Hematopoietic multipotent progenitor cell treated with erythropoietin and hydrocortisone succinate and interleukin-3 and kit ligand, for 6 days (in vitro differentiated cells): ENCODE results near the gene WDR93.
A peak's percentile ranks its signal among the peaks of the same experiment; 100 is the strongest.

Experiments used
- DNase-seq: peaks from one replicate; pipeline ENCODE4 v3.0.0-alpha.2; 2015

The WDR93 gene

DNA sequence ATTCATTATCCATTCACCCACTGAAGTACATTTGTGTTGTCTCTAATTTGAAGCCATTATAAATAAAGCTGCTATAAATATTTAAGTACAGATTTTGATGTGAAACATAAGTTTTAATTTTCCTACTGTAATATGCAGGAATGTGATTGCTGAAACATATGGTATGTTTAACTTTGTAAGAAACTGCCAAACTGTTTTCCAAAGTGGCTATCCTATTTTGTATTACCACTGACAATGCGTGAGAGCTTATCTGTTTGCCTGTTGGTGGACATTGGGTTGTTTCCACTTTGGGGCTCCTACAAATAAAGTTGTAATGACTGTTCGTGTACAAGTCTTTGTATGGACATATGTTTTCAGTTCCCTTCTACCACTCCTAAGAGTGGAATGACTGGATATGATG, 2.5 kb downstream of the WDR93 start:
- DNase-seq = no peak

DNA sequence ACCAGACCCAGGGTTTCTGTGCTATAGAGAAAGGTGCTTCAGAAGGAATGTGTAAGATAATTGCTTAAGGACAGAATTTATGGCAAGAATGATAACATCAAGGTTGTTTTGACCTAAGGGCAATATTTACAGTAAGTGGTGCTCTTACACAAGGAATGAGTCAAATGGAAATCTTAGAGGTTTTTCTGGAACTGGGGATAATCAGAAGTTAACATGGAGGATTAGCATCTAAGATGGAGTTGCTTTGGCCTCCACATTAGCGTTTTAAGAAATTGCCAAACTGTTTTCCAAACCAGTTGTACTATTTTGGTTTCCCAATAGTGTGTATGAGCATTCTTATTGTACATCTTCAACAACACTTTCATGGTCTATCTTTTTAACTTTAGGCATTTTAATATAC, 3.1 kb downstream of the WDR93 start:
- no peak for DNase-seq

DNA sequence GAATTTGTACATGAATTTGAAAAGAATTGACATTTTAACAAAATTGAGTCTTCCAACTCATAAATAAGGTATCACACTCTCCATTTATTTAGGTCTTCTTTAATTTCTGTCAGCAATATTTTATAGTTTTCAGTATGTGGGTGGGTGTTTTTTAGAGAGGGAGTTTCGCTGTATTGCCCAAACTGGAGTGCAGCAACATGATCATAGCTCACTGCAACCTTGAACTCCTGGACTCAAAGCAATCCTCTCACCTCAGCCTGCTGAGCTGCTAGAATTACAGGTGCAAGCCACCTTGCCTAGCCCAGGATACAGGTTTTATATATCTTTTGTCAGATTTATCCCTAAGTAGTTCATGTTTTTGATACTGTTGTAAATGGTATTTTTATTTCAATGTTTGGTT, 4.6 kb downstream of the WDR93 start:
- DNase-seq = no peak

DNA sequence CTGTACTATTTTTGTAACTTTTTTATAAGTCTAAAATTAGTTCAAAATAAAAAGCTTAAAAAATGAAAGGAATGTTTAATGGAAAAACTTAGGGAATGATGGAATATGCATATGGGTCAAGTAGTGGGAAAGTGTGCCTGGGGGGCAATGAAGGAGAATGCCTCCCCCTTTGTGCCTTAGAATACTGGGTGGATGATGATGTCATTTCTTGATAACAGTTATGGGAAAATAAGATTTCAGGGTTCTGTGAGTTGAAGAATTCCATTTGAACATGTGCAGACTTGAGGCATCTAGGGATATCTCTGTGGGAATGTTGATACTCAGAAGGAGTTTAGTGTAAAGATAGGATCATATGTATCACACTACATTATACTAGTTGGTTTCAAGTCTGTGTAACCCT, 13.8 kb downstream of the WDR93 start:
- no peak for DNase-seq

DNA sequence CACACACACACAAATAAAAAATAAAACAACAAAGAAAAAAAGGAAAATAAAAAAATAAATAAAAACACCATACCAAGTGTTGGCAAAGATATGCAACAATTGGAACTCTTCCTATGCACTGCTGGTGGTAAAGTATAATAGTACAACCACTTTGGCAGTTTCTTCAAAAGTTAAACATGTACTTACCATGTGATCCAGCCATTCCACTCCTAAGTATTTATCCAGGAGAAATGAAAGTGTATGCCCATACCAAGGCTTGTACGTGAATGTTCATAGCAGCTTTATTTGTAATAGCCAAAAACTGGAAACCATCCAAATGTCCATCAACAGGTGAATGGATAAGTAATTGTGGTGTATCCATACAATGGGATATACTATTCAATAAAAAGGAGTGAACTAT, 17.0 kb downstream of the WDR93 start:
- DNase-seq = no peak

DNA sequence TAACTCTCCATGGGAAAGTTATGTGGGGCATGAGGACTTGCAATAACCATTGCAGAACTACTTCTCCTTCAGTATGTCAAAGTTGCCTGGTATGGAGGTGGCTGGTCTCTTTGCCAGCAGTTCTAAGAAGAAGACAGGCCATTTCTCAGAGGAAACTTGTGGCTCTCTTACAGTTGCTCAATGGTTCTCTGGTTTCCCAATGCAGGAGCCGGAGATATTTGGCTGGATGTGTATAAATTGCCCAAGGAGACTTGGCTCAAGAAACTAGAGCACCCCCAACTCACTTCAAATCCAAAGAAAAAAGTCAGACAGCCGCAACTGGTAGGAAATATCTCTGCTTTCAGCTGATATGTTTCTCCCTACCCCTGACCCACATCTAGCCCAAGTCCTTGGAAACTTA, 24.2 kb downstream of the WDR93 start:
- DNase-seq = peak; percentile 29

DNA sequence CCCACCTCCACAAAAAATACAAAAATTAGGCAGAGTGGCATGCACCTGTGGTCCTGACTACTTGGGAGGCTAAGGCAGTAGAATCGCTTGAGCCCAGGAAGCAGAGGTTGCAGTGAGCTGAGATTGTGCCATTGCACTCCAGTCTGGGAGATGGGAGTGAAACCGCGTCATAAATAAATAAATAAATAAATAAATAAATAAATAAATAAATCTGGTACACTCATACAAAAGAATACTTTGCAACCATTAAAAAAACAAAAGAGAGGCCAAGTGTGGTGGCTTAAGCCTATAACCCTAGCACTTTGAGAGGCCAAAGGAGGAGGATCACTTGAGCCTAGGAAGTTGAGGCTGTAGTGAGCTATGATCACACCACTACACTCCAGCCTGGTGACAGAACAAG, 32.4 kb downstream of the WDR93 start:
- no peak for DNase-seq

DNA sequence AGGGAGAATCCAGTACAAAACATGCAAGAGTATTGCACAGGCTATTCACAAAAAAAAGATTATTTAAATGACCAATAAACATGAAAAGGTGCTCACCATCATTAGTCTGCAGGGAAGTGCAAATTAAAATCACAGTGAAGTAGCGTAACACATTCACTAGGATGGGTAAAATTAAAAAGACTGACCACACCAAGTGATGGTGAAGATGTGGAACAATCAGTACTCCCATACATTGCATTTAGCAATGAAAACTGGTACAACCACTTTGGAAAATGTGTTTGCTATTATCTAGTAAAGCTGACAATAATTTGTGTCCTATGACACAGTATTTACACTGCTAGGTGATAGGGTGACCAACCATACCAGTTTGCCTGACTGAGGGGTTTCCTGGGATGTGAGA, 34.0 kb downstream of the WDR93 start:
- DNase-seq = no peak

DNA sequence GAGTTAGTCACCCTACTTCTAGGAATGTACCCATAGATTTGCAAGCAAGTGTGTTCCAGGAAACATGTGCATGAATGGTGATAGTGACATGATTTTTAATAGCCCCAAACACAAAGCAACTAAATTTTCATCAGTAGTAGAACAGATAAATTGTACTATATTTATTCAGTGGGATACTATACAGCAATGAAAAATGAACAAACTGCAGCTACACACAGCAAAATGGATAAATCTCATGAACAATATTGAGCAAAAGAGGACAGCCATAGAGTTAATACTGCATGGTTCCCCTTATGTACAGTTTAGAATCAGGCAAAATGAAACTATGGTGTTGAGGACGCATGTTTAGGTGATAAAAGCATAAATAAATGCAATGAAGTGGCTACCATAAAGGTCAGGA, 34.5 kb downstream of the WDR93 start:
- no peak for DNase-seq

DNA sequence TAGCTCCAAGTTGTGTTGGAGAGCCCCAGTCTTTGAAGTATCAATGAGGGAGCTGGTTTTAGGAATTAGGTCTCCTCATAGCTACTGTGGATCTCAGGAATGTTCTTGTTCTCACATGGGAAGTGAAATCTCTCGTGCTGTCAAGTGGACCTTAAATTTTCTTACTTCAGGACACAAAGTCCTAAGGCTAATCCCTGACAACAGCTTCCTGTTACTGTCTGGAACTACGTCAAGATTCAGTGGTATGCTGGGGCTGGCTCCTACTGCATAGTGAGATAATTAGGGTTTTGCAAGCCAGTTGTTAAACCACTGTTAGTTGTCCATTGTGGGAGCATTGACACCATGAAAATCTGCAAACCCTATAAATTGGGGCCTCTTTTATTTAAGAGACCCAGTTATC, 37.6 kb downstream of the WDR93 start:
- no peak for DNase-seq

DNA sequence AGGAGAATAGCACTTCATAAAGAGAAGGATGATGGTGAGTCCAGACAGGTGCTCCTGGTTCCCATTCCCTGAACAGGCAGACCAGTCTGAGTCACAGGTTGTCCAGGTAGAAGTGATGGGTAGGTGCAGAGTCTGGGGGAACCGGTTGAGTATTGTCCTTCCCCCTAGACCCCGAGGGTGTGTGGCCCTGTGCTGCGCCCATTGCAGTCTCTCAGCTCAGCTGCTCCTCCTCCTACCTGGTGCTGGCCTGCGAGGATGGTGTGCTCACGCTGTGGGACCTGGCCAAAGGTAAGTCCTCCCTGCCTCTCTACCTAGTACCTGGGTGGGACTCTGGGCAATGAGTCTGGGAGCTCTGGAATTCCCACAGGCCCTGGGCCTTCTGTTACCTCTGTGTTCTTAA, 40.7 kb downstream of the WDR93 start:
- no peak for DNase-seq

DNA sequence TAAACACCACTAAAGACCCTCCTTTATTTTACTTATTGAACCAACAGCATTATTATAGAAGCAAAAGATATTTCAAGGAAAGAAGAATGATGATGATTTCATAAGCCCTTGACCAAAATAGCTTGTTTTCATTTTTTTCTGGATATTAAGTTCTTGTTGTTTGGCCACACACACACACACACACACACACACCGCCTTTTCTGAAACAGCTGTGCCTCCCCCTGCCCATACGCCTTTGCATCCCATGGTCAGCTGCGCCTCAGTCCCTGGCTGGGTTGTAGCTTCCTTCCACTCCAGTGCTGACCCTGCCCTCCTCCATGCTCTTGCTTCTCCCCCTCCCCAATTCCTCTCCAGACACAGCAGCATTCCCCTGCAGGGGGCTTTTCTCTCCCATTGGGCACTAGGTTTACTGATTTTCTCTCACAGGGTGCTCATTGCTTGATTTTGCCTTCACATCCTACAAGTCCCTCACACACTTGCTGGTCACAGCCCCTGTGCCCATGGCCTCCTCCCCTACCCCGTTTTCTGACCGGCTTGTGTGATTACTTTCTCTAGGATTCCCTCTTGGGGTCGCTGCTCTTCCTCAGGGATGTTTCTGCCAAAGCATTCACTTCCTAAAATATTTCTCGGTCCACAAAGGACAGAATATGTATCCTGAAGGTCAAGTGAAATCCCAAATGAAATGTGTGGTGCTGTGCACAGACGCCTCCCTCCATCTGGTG, 42.0 kb downstream of the WDR93 start:
- no peak for DNase-seq

DNA sequence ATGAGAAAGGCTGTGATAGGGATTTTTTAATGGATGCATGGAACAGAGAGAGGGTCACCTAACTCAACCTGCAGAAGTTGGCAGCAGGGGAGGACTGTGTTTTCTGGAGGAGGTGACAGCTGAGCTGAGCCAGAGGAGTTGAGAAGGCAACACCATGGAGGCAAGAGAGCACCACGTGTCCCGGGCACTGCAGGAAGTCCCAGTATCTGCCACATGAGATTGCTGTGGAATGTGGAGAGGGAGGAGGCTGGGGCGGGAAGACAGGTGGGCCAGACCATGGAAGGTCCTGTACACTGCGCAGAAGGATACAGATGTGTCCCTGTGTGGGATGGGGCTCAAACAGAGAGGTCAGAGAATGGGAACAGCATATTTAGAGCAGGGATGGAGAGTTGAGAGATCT, 45.2 kb downstream of the WDR93 start:
- DNase-seq = no peak

DNA sequence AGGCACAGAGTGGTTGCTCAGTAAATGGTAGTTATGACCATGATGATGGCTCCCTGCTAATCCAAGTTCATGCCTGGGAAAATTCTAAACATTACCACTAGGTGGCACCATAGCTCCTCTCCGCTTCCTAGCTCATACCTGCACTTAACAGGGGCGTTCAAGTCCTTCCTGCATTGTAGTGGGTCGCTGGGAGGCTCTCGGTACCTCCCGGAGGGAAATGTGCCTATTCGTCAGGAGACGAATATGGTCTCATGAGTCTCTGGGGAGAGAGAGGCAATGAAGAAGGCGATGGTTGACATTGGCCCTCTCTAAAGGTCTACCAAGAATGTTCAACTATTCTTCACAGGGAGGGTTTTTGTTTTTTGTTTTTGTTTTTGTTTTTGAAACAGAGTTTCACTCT, 49.5 kb downstream of the WDR93 start:
- DNase-seq = peak; percentile 86

DNA sequence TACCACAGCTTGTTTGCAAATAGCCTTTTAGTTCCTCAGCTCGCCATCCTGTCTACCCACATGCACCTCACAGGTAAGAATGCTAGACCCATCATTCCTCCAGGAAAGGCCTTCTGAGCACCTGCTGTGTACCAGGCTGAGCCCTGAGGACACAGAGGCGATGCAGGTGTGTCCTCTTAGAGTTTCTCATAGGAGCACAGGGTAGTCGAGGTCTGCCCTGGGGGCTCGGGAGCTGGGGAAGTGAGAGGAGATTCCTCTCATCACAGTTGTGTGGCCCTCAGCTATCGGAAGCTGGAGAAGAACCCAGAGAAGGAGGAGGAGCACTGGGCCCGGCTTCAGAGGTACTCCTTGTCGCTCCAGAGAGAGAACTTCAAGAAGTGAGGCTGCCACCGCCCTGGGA, 52.4 kb downstream of the WDR93 start:
- DNase-seq = no peak

DNA sequence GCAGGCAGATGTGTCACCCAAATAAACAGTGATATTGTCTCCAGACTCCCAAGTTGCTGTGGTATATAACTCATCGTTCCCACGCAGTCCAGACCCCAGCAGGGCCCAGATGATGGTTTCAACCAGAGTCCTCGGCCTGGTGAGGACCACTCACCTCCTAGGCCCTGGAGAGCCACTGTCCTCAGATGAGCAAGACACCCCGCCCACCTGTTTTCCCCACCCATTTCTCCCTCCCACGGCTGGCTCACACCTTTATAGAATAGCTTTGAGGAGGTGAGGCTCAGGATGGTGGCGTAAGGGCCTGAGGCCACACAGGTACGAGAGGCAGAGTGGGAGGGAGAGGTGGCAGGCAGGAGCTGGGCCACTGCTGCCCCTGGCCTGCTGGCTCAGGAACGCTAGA, 53.0 kb downstream of the WDR93 start:
- no peak for DNase-seq

DNA sequence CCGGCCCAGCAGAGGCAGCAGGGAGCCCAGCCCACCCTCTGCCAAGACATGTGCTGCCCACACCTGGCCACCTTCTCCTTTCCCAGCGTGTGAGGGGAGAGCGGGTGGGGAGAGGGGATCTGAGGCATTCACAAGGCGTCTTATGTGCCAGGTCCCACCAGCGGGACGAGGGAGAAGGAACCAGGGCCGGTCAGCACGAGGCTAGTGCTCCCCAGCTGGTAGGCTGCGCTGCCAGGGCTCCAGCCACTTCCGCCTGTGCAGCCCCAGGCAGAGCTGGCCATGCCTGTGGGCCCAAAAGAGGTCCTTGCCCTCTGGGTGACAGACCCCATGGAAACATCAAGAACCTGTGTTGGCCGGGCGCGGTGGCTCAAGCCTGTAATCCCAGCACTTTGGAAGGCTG, 54.5 kb downstream of the WDR93 start:
- no peak for DNase-seq

DNA sequence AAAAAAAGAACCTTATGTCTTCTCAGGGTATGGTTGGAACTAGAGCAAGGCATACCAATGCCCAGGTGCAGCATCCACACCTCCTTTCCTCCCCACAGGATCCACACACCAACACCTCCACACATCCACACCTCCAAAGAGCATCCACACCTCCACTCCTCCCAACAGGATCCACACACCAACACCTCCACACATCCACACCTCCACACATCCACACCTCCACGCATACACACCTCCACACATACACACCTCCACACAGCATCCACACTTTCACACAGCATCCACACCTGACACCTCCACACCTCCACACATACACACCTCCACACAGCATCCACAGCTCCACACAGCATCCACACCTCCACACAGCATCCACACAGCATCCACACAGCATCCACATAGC, 55.2 kb downstream of the WDR93 start:
- DNase-seq = no peak

DNA sequence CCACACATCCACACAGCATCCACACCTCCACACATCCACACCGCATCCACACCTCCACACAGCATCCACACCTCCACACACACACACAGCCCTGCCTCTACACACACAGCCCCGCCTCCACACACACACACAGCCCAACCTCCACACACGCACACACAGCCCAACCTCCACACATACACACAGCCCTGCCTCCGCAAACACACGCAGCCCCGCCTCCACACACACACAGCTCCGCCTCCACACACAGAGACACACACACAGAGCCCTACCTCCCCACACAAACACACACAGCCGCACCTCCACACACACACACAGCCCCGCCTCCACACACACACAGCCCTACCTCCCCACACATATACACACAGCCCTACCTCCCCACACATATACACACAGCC, 55.8 kb downstream of the WDR93 start:
- DNase-seq = no peak

DNA sequence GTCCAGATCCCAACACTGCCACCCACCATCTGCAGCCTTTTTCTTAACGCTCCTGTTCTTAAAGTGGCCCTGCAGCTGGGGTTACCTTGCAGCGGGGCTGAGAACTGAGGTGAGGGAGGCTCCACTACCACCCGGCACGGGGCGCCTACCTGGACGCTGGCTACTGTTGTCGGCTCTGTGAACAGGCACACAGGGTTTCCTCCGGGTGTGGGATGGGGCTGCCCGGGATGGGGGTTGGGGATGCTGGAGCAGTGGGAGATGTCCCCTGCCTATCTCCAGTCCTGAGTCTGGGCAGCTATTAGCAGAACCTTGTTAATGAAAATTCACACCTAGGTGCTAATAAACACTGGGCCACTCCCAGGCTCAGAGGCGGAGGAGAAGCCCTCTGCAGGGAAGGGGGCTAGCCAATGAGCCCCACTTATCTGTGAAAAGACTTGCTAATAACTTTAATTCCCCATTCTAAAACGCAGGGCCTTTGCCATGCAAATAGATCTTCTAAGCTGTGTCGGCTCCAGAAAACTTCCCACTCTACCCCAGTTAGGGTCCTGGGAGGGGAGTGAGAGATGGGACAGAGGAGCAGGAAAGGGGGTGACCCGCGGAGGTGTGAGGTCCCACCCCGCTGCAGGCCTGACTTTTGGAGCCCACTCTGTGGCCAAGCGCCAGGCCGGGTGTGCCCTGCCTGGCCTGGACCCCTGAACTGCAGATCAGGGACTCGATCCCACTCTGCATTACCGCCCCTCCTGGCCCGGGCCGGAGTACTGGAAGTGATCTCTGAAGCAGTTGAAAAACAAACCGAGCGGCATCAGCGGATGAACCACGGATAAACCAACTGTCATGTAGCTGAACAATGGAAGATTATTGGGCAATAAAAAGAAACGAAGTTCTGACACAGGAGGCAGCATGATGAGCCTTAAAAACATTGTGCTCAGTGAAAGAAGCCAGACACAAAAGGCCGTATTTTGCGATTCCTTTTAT, 57.4 kb downstream of the WDR93 start:
- DNase-seq = no peak

DNA sequence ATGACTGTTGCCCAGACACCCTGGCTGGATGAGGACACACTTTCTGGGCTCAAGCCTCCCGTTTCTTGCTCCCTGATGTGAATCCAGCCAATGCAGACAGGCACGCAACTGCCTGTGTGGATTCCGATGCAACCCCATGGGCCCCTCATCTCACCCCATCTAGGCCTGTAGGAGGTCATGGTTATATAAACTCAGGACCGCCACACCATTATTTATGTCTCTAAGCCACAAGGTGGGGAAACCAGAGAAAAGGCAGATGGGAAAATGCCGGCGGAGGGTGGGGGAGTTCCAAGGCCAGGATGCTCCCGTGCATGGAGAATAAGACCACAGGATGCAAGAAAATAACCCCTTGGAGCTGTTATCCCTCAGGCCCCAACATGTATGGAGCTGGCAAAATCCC, 58.4 kb downstream of the WDR93 start:
- DNase-seq = no peak

DNA sequence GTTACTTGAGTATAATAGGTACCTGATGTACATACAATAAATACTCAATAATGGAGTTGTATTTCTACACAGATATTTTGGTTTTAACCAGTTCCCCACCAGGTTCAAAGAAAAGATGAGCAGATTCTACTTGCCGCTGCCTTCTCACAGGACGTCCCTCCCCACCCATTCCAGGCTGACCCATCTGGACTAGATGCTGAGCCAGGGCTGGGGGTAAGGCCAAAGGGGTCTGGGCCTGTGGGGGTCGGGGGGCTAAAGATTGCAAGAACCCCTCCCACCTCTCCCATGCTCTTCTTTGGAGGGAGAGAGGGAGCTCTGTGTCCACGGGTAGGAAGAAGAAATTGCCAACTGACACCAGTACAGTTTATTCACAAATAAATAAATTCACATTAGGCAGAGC, 58.9 kb downstream of the WDR93 start:
- no peak for DNase-seq

DNA sequence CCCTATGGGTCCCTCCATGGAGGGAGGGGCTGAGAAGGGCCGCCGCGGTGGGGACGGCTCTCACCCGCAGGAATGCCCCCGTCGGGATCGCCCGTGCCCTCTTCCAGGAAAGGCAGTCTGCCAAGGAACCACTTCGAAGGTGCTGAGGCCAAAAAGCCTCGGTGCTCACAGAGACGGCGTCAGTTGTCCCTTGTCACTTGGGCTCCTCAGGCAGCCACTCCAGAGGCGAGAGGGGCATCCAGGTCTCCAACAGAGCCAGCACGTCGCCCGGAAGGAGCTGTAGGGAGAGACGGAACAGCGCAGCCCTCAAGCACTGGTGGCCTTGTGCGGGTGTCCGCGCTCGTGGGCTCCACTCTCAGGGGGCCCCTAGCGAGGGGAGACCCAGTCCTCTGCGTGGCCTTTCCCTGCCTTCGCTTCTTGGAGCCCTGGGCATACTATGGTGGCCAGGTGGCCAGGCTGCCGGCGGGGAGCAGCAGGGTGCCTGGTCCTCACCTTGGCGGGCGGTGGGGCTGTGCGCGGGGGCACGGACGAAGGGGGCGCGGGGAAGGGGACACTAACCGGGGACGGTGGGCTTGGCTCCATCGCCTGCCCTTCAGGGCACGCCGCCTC, 59.4 kb downstream of the WDR93 start:
- peak; percentile 61 for DNase-seq
